GM06990 (cell line): ENCODE data around the gene GET3.
A peak's percentile ranks its signal among the peaks of the same experiment; 100 is the strongest.

Source experiments
- DNase-seq: peaks from one replicate; pipeline ENCODE4 v3.0.0-alpha.2; 2011; ENCODE audit not compliant: insufficient read length; ENCODE audit errors: extremely low read depth
- H3K27me3 ChIP-seq: replicated peaks from 2 replicates; pipeline ENCODE4 v1.6.0; 2011; ENCODE audit warnings: low read length; ENCODE audit not compliant: control insufficient read depth, insufficient read depth
- H3K36me3 ChIP-seq: 2 replicates; pipeline ENCODE4 v1.5.1; 2011; ENCODE audit warnings: low read length; ENCODE audit not compliant: control insufficient read depth, insufficient read depth
- H3K4me3 ChIP-seq: replicated peaks from 2 replicates; pipeline ENCODE4 v1.5.1; 2011; ENCODE audit warnings: low read depth, mild to moderate bottlenecking, control low read depth, low read length
- TF ChIP-seq, protein P1 (sequence below): IDR thresholded peaks from 2 replicates; pipeline ENCODE4 v1.5.1; 2011; ENCODE audit warnings: low read length, control low read depth, mild to moderate bottlenecking, inconsistent platforms; ENCODE audit not compliant: insufficient read depth, poor library complexity, severe bottlenecking

Gene GET3

DNA sequence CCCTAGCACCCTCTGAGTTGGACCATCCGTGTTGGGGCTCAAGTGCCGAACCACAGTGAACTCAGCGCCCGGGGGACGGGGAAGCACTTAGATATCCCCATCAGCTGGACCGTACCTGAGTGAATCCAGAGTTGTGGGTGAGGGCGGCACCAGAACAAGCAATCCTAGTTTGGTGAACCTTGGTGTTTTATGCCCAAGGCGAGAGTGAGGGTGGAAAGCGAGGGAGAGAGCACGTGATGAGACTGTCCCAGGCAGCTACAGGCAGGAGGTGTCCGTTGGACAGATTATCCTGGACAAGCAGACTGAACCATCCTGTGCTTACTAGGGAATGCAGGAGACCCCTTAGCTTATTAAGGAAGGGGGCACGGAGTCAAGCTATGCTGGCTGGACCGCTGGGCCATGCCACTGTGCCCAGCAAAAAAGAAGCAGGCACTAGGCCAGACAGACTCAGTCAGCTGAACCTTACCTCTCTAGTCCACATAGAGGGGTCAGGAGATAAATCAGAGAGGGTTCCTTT is 596 bp downstream of the GET3 start:
- Histone ChIP-seq H3K4me3 (peak overlapping the region; percentile 99), H3K27me3 (no peaks in the 10 kb centered on the region), H3K36me3 (peaks cover 3% of the 10 kb centered on the region)
- TF ChIP-seq, protein P1, sequence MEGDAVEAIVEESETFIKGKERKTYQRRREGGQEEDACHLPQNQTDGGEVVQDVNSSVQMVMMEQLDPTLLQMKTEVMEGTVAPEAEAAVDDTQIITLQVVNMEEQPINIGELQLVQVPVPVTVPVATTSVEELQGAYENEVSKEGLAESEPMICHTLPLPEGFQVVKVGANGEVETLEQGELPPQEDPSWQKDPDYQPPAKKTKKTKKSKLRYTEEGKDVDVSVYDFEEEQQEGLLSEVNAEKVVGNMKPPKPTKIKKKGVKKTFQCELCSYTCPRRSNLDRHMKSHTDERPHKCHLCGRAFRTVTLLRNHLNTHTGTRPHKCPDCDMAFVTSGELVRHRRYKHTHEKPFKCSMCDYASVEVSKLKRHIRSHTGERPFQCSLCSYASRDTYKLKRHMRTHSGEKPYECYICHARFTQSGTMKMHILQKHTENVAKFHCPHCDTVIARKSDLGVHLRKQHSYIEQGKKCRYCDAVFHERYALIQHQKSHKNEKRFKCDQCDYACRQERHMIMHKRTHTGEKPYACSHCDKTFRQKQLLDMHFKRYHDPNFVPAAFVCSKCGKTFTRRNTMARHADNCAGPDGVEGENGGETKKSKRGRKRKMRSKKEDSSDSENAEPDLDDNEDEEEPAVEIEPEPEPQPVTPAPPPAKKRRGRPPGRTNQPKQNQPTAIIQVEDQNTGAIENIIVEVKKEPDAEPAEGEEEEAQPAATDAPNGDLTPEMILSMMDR, result no peak
- no peak for DNase-seq

DNA sequence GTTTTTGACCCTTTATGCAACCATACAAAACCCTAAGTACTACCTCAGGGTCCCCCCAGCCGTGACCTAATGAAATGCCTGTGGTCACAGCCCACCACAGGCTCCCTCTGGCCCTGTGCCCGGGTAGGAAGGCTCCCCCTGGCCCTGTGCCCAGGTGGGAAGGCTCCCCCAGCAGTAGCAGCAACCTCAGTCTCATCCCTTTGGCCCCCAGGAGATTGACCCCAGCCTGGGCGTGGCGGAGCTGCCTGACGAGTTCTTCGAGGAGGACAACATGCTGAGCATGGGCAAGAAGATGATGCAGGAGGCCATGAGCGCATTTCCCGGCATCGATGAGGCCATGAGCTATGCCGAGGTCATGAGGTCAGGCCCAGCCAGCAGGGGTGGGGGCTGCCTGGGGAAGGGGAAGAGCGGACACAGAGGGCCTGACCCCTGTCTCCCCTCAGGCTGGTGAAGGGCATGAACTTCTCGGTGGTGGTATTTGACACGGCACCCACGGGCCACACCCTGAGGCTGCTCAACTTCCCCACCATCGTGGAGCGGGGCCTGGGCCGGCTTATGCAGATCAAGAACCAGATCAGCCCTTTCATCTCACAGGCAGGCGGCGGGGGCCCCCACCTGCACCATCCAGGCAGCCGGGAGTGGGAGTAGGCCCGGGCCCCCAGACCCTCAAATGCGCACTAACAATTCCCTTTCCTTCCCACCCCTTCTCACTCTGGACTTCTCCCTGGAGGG is 8.0 kb downstream of the GET3 start:
- no peak for DNase-seq
- H3K36me3 ChIP-seq, result peaks cover 25% of the 10 kb centered on the region
- no peaks in the 10 kb centered on the region for H3K27me3 ChIP-seq
- TF ChIP-seq, protein P1, result no peak
- H3K4me3 ChIP-seq, result no peak overlapping the region

DNA sequence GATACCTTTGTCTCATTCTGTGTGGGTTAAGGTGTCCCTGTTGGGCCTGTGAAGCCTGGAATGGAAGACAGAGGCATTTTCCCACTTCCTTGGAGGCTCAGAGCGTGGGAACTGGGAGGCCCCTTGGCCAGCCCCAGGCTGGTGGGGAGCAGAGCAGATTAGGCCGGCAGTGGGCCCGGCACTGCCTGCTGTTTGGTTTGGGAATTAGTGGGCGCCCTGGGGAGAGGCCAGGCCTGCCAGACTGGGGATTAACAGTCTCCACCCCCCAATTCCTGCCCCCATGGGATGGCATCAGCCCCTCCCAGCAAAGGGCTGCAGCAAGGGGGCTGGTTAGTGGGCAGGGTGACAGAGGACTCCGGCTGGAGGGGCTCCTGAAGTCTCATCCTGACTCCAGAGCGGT is 11.2 kb downstream of the GET3 start:
- TF ChIP-seq, protein P1, result no peak
- peaks cover 23% of the 10 kb centered on the region for H3K36me3 ChIP-seq
- H3K27me3 ChIP-seq, result no peaks in the 10 kb centered on the region; the same call in 1 of the 2 replicates
- no peak for DNase-seq
- H3K4me3 ChIP-seq, result no peak overlapping the region

DNA sequence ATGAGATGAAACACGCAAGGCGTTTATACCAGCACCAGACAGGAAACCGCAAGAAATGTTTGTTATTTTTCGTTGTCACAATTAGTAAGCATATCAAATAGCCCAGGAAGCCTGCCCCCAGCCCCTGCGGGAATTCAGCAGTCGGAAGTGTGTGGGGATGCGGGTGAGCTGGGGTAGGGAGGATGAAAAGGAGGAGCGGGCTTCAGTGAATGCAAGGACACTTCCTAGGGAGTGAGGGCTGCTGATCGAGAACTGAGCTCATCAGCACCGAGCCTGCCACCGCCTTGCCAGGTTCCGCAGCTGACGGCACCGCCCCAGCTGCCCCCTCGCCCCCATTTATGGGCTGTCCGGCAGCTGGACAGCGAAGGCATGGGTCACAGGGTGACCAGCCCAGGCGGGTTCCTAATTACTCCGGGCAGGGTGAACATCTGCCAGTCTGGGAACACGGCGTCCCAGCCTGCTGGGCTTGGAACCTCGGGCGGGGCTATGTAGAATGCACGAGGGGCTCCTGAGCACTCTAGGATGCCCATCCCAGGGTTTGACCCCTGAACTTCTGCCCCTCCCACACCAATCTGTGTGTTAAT is 12.7 kb downstream of the GET3 start:
- no peak overlapping the region for H3K4me3 ChIP-seq
- TF ChIP-seq, protein P1, result no peak
- no peaks in the 10 kb centered on the region; the same call in 1 of the 2 replicates for H3K27me3 ChIP-seq
- DNase-seq, result no peak
- H3K36me3 ChIP-seq, result peaks cover 20% of the 10 kb centered on the region

DNA sequence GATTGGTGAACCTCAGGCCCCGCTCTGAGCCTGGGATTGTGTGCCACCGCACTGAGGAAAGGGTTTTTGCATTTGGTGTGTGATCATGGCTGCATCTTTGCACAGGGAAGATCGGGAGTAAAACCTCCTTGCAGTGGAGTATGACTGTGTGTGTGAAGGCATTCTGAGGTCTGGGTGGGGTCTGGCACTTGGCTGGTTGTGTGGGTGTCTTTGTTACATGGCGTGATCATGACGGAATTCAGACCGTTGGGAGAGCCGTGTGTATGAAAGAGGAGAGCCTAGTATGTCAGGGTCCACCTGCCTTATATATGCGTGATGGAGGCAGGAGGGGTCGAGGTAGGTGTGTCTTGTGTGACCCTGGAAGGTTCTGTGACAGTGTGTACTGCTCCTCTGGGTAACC is 13.6 kb downstream of the GET3 start:
- no peak for DNase-seq
- Histone ChIP-seq H3K4me3 (no peak overlapping the region), H3K36me3 (peaks cover 15% of the 10 kb centered on the region), H3K27me3 (no peaks in the 10 kb centered on the region; the same call in 1 of the 2 replicates)
- TF ChIP-seq, protein P1, result no peak
